NCI-H1417 (cell line): Measurements from ENCODE around the gene DOC2A.

ENCODE experiments used
- DNase-seq, 3 experiments: peaks; one replicate each; lab custom pipeline; 2025; lab: John Stamatoyannopoulos, UW

The DOC2A gene

DNA sequence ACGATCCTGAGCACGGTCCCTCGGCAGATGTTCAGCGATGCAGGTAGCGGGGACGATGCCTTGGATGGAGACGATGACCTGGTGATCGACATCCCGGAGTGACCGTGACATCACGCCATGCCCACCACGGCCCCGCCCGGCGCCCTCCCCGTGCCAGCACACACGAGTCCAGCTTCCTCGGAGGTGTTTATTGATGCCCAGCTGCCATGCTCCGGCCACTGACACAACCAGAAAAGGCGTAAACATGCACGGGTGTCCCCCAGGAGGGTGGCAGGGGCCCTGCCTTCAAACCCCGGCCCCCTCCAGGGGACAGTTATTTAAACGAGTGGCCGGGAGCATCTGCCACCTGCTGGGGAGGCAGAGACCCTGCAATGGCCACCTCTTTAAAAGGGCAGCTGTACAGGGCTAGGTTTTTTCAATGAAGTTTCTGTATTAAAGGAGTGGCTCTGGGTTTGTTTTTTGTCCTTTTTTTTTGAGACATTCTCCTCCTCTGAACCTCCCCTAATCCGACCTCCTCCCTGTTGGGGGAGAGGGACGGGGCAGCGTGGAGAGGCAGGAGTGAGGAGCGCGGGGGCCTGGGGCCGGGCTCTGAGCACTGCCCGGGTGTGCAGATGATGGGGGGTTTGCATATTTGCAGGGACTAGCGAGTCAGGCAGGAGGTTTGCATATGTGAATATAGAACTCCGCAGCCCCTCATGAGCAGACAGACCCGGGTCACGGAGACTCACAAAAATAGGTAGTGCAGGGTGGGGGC lies 5.3 kb downstream of the DOC2A start:
- peak; percentile 23 to 76 (median 50) for DNase-seq

GRCh38 chr16:30004811-30005242 lies 6.0 kb downstream of the DOC2A start:
- peak; percentile 48 to 88 (median 84) for DNase-seq

GRCh38 chr16:30004424-30004776 lies 6.4 kb downstream of the DOC2A start:
- peak in 2 of 3 experiments; percentile 48 to 84 for DNase-seq

DNA sequence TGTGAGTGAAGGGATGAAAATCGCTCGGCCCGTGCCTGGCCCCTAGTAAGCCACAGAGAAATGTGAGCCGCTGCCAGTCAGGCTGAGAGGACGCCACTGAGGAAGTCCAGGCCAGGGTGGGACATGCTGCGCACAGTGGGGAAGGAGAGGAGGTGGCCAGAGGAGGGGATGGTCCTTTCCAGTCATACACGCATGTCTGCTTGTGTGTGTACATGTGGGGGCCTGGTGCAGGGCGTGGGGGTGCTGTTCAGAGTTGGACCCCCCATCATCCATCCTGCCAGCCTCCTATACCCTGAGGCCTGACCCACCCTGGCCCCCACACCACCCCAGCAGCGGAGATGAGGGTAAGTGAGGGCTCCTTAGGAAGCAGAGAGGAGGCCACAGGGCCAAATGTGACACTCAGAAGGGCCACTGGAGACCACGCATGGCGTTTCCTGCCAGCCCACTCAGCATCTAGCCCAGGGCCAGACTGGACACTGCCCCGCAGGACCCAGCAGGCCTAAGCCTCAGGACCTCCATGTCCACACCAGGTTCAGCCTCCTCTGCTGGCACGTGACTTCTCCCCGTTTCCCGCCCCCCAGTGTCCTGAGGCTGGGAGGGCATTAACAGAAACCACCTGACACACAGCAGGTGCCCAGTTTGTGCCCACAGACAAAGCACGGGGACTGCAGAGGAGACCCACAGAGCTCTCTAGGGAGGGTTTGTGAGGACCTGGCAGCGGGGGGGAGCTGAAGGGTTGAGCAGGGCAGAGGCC lies 7.0 kb downstream of the DOC2A start:
- peak in 1 of 3 experiments; percentile 90 for DNase-seq

GRCh38 chr16:30002614-30003346 lies 8.0 kb downstream of the DOC2A start:
- DNase-seq, result no peak

DNA sequence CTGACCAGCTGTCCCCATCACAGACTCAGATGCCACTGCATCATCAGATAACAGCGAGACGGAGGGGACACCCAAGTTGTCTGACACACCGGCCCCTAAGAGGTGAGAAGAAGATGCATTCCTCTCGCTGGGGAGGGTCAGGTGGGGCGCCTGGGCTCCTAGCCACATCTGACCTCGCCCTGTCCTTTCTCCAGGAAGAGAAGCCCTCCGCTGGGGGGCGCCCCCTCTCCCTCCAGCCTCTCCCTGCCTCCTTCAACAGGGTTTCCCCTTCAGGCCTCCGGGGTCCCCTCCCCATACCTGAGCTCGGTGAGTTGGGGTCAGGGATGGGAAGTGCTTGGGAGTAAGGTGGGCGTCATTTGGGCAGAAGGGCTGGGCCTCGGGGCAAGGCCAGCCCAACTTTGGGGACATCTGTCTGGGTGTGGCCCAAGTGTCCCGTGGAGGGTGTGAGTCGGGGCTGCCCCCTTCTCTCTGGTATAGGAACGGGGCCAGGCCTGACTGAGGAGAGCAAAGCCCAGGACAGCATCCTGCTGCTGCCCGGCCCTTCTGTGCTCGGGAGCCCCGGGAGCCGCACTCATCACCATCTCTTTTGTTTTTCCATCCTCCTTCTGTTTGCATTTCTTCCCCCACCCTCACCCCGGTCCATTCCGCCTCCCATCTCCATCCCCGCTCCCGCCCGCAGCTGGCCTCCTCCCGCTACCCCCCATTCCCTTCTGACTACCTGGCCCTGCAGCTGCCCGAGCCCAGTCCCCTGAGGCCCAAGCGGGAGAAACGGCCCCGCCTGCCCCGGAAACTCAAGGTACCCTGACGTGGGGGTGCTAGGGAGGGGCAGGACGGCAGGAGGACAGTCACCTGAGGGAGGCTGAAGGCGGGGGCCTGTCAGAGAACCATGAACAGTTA lies 9.8 kb downstream of the DOC2A start:
- DNase-seq, result no peak

- DNase-seq, result no peak
These were observed 11.2 kb downstream of the DOC2A start for GRCh38 chr16:29999605-30000004.

DNA sequence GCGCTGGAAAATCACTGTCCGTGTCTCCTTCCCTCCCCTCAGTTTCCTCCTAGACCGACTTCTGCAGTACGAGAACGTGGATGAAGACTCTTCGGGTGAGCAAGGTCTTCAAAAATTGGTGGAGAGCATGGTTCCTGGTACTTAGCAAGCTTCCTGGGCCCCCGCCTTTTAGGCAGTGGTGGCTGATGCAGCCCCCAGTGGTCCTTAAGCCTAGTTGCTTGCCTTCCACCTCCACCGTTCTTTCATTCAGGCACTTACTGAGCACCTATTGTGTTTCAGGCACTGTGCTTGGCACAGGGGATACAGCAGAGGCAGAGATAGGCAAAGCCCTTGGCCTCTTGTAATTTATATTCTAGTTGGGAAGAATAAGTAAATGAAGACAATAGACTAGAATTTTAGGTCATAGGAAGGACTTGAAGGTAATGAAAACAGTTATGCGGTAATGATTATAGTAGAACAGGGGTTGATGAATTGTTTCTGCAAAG lies 14.0 kb downstream of the DOC2A start:
- DNase-seq, result no peak

DNA sequence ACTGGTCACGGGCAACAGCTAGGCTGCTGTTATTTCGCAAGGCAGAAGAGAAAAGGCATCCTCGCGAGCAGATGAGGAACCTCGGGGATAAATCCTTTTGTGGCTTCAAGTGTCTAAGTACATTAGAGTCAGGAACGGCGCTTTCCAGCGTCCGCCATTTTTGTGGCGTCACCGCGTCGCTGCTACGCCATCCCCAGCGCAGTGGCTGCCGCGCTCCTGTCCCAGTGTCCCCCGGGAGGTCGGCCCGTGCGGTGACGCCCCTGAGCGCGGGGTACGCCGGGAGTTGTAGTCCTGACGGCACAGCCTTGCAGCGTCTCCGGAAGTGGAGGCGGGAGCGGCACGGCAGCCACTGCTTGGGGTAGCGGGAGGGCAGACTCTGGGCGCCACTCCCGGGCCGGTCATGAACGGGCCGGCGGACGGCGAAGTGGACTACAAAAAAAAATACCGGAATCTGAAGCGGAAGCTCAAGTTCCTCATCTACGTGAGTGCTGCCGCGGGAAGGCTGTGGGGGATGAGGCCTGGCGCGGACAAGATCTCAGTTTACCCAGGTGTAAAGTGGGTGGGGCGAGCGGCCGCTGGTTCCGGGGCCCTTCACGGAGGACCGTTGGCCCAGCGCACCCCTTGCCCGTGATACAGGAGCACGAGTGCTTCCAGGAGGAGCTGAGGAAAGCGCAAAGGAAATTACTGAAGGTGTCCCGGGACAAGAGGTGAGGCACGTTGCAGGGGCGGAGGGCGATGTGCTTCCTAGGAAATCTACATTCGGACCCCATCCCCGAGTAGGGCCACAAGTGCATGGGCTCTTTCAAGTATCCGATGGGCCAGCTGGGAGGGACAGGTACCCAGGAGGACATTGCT lies 14.7 kb downstream of the DOC2A start, which contains the start of gene INO80E:
TSS of gene INO80E (plus strand) at position 331 of the 855 bp plus-strand sequence. CDS start at position 401, 70 bp downstream.
- peak; percentile 92 to 98 (median 95) for DNase-seq

GRCh38 chr16:29995324-29995910 lies 15.4 kb downstream of the DOC2A start, which contains the start of gene HIRIP3:
Gene HIRIP3 (minus strand): TSS chr16:29995617. CDS start chr16:29995605, 12 bp downstream.
- DNase-seq, result peak; percentile 78 to 95 (median 91)

DNA sequence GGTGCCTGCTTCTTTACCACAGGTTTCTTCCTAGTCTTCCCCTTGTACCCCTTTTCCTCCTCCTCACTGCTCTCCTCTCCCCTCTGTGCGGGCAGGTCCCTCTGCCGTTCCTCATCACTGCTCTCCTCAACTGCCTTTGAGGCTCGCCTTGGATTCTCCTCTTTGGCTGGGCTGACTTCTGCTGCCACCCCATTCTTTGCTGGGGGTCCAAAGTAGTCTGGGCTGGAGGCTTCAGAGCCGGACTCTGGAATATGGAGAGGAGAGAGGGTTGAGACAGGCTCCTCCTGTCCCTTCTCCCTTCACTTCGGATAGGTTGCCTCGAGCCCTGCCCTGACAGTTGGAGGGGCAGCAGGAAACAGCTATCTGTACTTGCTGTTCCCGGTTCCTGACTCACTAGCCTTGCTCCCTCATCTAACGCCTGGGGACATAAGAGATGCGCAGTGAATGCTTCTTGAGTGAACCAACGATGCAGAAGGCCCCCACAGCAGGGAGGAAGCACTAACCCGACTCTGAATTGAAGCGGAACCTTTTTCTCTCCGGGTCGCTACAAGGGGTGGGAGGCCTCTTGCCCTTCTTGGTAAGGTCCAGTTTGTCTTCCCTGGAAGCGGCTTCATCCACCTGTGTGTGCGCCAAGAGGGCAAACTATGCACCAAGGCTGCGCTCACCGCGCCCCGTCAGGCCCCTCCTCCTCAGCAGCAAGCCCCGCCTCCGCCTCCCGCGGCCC lies 16.1 kb downstream of the DOC2A start:
- no peak for DNase-seq

DNA sequence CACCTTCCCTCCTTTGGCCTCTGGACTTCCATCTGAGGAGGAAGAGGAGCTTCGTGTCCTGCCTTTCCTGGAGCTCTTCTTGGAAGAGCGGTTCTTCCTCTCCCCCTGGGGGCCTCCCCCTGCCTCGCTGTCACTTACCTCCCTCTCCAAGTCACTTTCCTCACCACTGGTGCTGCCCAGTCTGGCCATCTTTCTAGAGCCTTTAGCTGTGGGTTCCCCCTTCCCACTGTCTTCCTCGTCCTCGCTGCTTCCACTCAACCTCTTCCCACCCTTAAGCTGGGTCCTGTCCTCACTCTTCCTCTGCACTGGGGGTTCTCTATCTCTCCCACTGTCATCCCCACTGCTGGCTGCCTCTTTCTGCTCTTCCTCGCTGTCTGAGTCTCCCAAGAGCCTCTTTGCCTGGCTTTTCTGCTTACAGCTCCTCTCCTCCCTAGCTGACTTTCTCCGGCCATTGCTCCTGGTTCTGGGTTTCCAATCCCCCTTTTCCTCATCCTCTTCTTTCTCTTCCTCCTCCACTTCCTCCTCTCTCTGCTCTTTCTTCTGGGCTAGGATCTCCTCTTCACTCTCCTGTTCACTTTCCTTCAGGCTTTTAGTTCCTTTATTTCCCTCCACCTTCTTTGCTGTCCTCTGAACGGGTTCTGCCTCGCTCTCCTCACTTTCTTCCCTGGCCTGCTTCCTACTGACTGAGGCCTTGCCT lies 16.8 kb downstream of the DOC2A start:
- DNase-seq, result no peak

GRCh38 chr16:29993191-29993902 lies 17.5 kb downstream of the DOC2A start:
- no peak for DNase-seq

DNA sequence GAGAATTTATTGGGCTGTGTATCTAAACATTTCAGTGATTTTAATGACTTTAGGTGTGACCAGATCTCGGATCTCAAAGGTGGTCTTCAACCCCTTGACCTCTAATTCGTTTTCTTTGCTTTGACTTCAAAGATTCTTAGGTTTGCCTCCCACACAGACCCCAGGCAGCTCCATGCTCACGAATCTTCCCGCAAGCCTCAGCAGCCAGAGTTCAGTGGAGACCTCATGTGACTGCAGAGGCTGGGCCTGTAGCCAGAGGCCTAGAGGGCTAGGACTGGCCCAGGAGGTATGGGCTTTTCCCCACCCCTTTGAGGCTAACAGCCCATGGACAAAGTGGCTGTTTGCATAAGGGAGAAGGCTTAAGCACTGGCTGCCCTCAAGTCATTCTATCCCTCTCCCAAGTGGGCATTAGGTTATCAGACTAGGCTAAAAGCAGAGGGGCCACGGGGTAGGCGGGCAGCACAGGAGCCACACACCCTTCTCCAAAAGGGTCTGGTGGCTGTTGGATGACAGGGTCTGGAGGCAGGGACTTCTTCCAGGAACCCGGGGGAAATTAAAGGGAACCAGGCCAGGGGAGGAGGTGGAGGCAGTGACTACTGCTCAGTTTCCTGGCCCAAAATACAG lies 18.4 kb downstream of the DOC2A start:
- DNase-seq, result no peak

DNA sequence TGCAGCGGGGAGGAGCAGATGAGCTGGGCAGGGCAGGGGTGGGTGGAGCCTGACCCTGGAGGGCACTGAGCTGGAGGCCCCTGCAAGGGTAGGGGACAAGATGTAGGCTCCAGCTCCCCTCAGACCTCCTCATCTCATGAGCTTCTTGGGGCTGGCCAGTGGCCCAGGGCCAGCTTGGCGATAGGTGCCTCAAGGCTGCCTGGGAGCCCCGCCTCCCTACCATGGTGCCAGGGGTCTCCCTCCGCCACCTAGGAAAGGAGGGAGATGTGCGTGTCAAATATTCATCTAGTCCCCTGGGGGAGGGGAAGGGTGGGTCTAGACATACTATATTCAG lies 19.3 kb downstream of the DOC2A start:
- no peak for DNase-seq

GRCh38 chr16:29990883-29991570 lies 19.8 kb downstream of the DOC2A start:
- no peak for DNase-seq

DNA sequence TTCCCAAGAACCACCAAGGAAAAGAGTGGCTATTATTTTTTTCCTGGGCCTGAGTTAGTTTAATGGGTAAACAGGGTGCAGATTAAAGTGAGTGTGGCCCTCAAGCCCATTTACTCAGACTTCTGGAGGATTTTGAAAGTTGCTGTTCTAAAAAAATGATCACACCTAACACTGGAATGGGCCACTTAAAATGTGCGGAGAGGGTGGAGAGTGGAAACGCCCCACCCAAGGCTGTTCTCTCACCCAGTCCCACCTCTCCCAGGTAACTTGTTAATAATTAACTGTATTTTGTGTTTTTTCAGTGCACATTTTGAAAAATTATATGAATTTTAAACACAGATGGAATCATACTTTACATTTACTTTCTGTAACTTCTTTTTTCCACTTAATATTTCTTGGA lies 20.8 kb downstream of the DOC2A start:
- DNase-seq, result no peak
